Measurements from ENCODE around the gene CACNA2D2. TPM values are rescaled to one million over a fixed set of nuclear protein-coding genes. Genes with fewer than 3 reads are reported as not detected.

CACNA2D2 gene
- total and polyA plus RNA-seq, 2 of the 13 experiments (the other 11 are each of a cell fraction or from before 2014, with no cell fraction given) = not detected

GRCh38 chr3:50358911-50359759 is 144.3 kb downstream of the CACNA2D2 start, which contains the start of gene TMEM115 (continued):
- TF ChIP-seq MLXIP (CRISPR knock-in tag; IDR thresholded peaks at IDR 0.05; ENCODE audit: borderline replicate concordance) (no peak), ZNF660 (CRISPR knock-in tag; IDR thresholded peaks at IDR 0.05; ENCODE audit: borderline replicate concordance, low read depth) (no peak), ZNF777 (CRISPR knock-in tag; IDR thresholded peaks at IDR 0.05) (peak; percentile 91), ZNF615 (CRISPR knock-in tag; IDR thresholded peaks at IDR 0.05; ENCODE audit: borderline replicate concordance) (no peak), ZNF710 (CRISPR knock-in tag; IDR thresholded peaks at IDR 0.05; ENCODE audit: borderline replicate concordance) (no peak), ZNF432 (CRISPR knock-in tag; IDR thresholded peaks at IDR 0.05; ENCODE audit: borderline replicate concordance) (no peak), ATF5 (CRISPR knock-in tag; IDR thresholded peaks at IDR 0.05; ENCODE audit: low read depth) (no peak), PRMT3 (CRISPR knock-in tag; IDR thresholded peaks at IDR 0.05; ENCODE audit: borderline replicate concordance, low read depth) (no peak), DZIP1 (CRISPR knock-in tag; IDR thresholded peaks at IDR 0.05) (0 out of 2 replicates have a peak, but pooled peaks have one; percentile 35), ZNF564 (CRISPR knock-in tag; IDR thresholded peaks at IDR 0.05) (no peak), ZBTB7B (CRISPR knock-in tag; IDR thresholded peaks at IDR 0.05) (peak; percentile 85), ZBTB38 (CRISPR knock-in tag; IDR thresholded peaks at IDR 0.05) (peak; percentile 87), KLF16 (CRISPR knock-in tag; IDR thresholded peaks at IDR 0.05) (peak in 1 of 2 experiments; percentile 82; a peak in 2 of 4 replicates), MXD4 (CRISPR knock-in tag; IDR thresholded peaks at IDR 0.05) (peak; percentile 79; the same call in 1 of the 2 replicates), PHF8 (CRISPR knock-in tag; IDR thresholded peaks at IDR 0.05) (peak; percentile 99), HMG20A (CRISPR knock-in tag; IDR thresholded peaks at IDR 0.05; ENCODE audit: borderline replicate concordance) (no peak), ZFP37 (CRISPR knock-in tag; IDR thresholded peaks at IDR 0.05; ENCODE audit: borderline replicate concordance) (no peak), ZSCAN31 (CRISPR knock-in tag; IDR thresholded peaks at IDR 0.05; ENCODE audit: low read depth) (peak; percentile 70)
- TF ChIP-seq, protein P1, sequence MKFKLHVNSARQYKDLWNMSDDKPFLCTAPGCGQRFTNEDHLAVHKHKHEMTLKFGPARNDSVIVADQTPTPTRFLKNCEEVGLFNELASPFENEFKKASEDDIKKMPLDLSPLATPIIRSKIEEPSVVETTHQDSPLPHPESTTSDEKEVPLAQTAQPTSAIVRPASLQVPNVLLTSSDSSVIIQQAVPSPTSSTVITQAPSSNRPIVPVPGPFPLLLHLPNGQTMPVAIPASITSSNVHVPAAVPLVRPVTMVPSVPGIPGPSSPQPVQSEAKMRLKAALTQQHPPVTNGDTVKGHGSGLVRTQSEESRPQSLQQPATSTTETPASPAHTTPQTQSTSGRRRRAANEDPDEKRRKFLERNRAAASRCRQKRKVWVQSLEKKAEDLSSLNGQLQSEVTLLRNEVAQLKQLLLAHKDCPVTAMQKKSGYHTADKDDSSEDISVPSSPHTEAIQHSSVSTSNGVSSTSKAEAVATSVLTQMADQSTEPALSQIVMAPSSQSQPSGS (CRISPR knock-in tag; IDR thresholded peaks at IDR 0.05) = no peak; the same call in 1 of the 2 replicates

All from HepG2 (cell line).